Fibroblast of lung (primary cell): Measurements from ENCODE around the gene SPECC1L. TPM values are rescaled to one million over a fixed set of nuclear protein-coding genes. Genes with fewer than 3 reads are reported as not detected.

ENCODE experiments used
- DNase-seq, 2 donors: peaks; one replicate each; pipeline versions ENCODE4 v3.0.0 to v3.0.0-alpha.2; 2010; ENCODE audit warnings: low read depth in 2 of 2
- H2AFZ ChIP-seq: 2 replicates; pipeline ENCODE4 v1.5.1; 2012; ENCODE audit warnings: low read length, control low read depth, inconsistent platforms
- H3K27ac ChIP-seq: 2 replicates; pipeline ENCODE4 v1.5.1; 2011; ENCODE audit warnings: low read length, control low read depth; ENCODE audit not compliant: insufficient read depth
- H3K27me3 ChIP-seq: 2 replicates; pipeline ENCODE4 v1.5.1; 2011; ENCODE audit warnings: mild to moderate bottlenecking, low read length; ENCODE audit not compliant: control insufficient read depth, insufficient read depth
- H3K36me3 ChIP-seq: 2 replicates; pipeline ENCODE4 v1.5.1; 2011; ENCODE audit warnings: low read length; ENCODE audit not compliant: control insufficient read depth, insufficient read depth
- H3K4me1 ChIP-seq: 2 replicates; pipeline ENCODE4 v1.5.1; 2011; ENCODE audit warnings: low read length; ENCODE audit not compliant: control insufficient read depth, insufficient read depth; ENCODE audit errors: extremely low read depth
- H3K4me2 ChIP-seq: 2 replicates; pipeline ENCODE4 v1.5.1; 2011; ENCODE audit warnings: low read length, control low read depth; ENCODE audit not compliant: insufficient read depth; ENCODE audit errors: extremely low read depth
- H3K4me3 ChIP-seq, 4 experiments: fragments of 200-600 bp in 1 of 4; sonication (generic) in 1 of 4; replicated peaks in 1 of 4; 2 replicates each; pipeline ENCODE4 v1.5.1; 2011 to 2016; ENCODE audit warnings: low read length in 4 of 4, low read depth in 3 of 4, mild to moderate bottlenecking in 3 of 4, control low read depth in 2 of 4, inconsistent platforms in 1 of 4, mixed read lengths in 1 of 4; ENCODE audit not compliant: insufficient read depth in 1 of 4; ENCODE audit errors: control extremely low read depth in 1 of 4
- H3K79me2 ChIP-seq: 2 replicates; pipeline ENCODE4 v1.5.1; 2012; ENCODE audit warnings: mild to moderate bottlenecking, low read length, inconsistent platforms; ENCODE audit not compliant: control insufficient read depth, insufficient read depth
- H3K9ac ChIP-seq: 2 replicates; pipeline ENCODE4 v1.5.1; 2011; ENCODE audit warnings: mild to moderate bottlenecking, low read length, control low read depth; ENCODE audit not compliant: insufficient read depth
- H3K9me3 ChIP-seq: 2 replicates; pipeline ENCODE4 v1.5.1; 2012; ENCODE audit warnings: low read depth, low read length; ENCODE audit not compliant: control insufficient read depth, insufficient read depth
- H4K20me1 ChIP-seq: 2 replicates; pipeline ENCODE4 v1.5.1; 2011; ENCODE audit warnings: low read length; ENCODE audit not compliant: control insufficient read depth, insufficient read depth; ENCODE audit errors: extremely low read depth
- EZH2 ChIP-seq: IDR thresholded peaks from 2 replicates; pipeline ENCODE4 v1.5.1; 2012; ENCODE audit warnings: low read length, control low read depth, mild to moderate bottlenecking; ENCODE audit errors: missing control alignments
- polyA minus RNA-seq: library from RNA; depleted of rRNA, polyadenylated mRNA; stranded (reverse); fragments of >200 nt; gene quantifications from 2 replicates; pipeline ENCODE4 v1.2.3, GENCODE V29; 2011; ENCODE audit warnings: low replicate concordance
- polyA plus RNA-seq, 2 donors: library from polyadenylated mRNA; depleted of rRNA in 1 of 2; stranded (reverse) in 1 of 2; unstranded in 1 of 2; fragments of >200 nt; gene quantifications; 2 replicates each; pipeline ENCODE4 v1.2.1, GENCODE V29; 2011 to 2012; ENCODE audit warnings: missing spikeins in 1 of 2
- total RNA-seq: library from RNA; depleted of rRNA; stranded (reverse); fragments of >200 nt; gene quantifications from 2 replicates; pipeline ENCODE4 v1.2.1, GENCODE V29; 2014
- TF ChIP-seq, protein P1 (sequence below), 2 donors: IDR thresholded peaks in 1 of 2; conservative IDR thresholded peaks in 1 of 2; 1 replicate in 1 of 2; 2 replicates in 1 of 2; pipeline ENCODE4 v1.5.1; 2011 to 2012; ENCODE audit warnings: low read length in 2 of 2, control low read depth in 1 of 2, inconsistent platforms in 1 of 2, low read depth in 1 of 2, mild to moderate bottlenecking in 1 of 2

SPECC1L gene
- 43.4 and 46.2 TPM in 2 replicates for total RNA-seq
- 28.4 and 40.3 TPM in 2 replicates for polyA plus RNA-seq
- 22.6 and 33.8 TPM in 2 replicates for polyA plus RNA-seq (2012)
- 31.4 and 33.3 TPM in 2 replicates for polyA minus RNA-seq

DNA sequence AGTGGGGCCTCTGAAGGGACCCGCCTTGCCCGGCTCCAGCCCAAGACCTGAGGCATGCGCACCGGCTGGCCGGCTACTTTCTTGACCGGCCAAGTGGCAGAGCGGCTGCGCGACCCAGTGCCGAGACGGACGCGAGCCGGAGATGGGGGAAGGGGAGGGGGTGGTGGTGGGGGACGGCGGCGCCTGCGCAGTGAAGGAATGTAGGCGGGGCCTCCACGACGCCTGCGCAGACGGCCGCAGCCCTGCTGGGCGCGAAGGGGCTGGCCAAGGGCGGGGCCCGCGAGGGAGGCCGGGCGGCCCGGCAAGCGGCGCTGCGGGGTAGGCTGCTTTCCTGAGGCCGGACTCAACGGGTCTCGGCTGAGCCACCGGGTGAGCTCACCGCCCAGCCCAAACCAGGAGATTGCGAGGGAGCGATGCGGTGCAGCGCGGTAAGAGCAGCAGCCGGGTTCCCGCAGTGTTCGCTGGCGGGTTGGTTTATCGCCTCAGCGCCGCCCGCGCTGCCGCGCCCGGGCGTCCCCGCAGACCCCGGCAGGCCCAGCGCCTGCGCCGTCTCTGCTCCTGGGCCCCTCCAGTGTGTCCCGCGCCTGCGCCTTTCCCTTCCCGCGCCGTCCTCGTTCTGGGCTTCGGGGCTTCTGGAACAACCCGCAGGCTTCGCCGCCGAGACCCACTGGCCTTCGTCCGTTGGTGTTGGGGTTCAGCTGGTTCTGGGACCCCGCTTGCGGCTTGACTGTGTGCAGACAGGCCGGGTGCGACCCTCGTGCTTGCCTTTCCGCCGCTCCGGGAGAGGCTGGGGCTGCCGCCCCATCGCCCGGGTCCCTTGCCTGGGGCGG, at the start of gene SPECC1L:
Gene SPECC1L, plus strand, starts transcription at position 276 of the 830 bp plus-strand sequence. CDS start 31,401 bp downstream, outside the sequence.
- Histone ChIP-seq H3K79me2 (peaks cover 44% of the 10 kb centered on the region), H4K20me1 (no peaks in the 10 kb centered on the region), H3K4me1 (peaks cover 4% of the 10 kb centered on the region), H3K9ac (peak within 1 kb of the TSS; percentile 97), H3K4me2 (peak within 1 kb of the TSS; percentile 97), H3K9me3 (no peaks in the 10 kb centered on the region), H3K27me3 (no peaks in the 10 kb centered on the region), H2AFZ (peak within 1 kb of the TSS; percentile 90), H3K36me3 (no peaks in the 10 kb centered on the region), H3K27ac (peak within 1 kb of the TSS; percentile 93), H3K4me3 (peak within 1 kb of the TSS; percentile 88 to 99 (median 98))
- DNase-seq: peak; percentile 84 to 93
- TF ChIP-seq EZH2: no peak
- TF ChIP-seq, protein P1, sequence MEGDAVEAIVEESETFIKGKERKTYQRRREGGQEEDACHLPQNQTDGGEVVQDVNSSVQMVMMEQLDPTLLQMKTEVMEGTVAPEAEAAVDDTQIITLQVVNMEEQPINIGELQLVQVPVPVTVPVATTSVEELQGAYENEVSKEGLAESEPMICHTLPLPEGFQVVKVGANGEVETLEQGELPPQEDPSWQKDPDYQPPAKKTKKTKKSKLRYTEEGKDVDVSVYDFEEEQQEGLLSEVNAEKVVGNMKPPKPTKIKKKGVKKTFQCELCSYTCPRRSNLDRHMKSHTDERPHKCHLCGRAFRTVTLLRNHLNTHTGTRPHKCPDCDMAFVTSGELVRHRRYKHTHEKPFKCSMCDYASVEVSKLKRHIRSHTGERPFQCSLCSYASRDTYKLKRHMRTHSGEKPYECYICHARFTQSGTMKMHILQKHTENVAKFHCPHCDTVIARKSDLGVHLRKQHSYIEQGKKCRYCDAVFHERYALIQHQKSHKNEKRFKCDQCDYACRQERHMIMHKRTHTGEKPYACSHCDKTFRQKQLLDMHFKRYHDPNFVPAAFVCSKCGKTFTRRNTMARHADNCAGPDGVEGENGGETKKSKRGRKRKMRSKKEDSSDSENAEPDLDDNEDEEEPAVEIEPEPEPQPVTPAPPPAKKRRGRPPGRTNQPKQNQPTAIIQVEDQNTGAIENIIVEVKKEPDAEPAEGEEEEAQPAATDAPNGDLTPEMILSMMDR (conservative IDR thresholded peaks at IDR 0.05 in 1 of 2, IDR thresholded peaks at IDR 0.05 in 1 of 2; ENCODE audit: low read depth in 1 of 2, low read length in 2 of 2): no peak

DNA sequence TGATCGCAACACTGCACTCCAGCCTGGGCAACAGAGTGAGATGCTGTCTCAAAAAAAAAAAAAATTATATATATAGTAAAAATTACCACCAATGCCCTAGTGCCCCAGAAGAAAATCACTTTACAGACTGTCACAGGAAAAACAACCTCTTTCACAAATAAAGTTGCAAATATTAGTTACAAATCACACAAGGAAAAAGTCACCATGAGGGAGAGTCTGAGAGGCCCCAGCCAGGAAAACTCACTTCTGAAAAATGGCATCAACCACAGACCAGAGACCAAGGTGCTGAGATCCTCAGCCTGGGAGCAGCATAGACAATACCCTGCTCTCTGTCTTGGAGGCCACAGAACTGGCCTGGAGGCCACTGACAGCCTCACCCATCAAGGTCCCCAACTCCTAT, 46.2 kb upstream of the SPECC1L start:
- TF ChIP-seq, protein P1 (conservative IDR thresholded peaks at IDR 0.05 in 1 of 2, IDR thresholded peaks at IDR 0.05 in 1 of 2; ENCODE audit: low read depth in 1 of 2, low read length in 2 of 2): no peak
- no peak for TF ChIP-seq EZH2
- no peak overlapping the region for H3K4me2 ChIP-seq
- H4K20me1 ChIP-seq: no peaks in the 10 kb centered on the region
- no peaks in the 10 kb centered on the region for H3K27me3 ChIP-seq
- no peak overlapping the region for H2AFZ ChIP-seq
- H3K9me3 ChIP-seq: no peaks in the 10 kb centered on the region
- no peak for DNase-seq
- no peak overlapping the region for H3K4me3 ChIP-seq
- H3K36me3 ChIP-seq: no peaks in the 10 kb centered on the region
- H3K9ac ChIP-seq: no peak overlapping the region
- no peaks in the 10 kb centered on the region for H3K4me1 ChIP-seq
- no peaks in the 10 kb centered on the region for H3K79me2 ChIP-seq
- H3K27ac ChIP-seq: no peak overlapping the region

- Histone ChIP-seq H3K79me2 (no peaks in the 10 kb centered on the region), H3K4me3 (no peak overlapping the region), H2AFZ (no peak overlapping the region), H3K9me3 (no peaks in the 10 kb centered on the region), H3K27me3 (no peaks in the 10 kb centered on the region), H3K4me1 (no peaks in the 10 kb centered on the region), H3K4me2 (no peak overlapping the region), H3K36me3 (no peaks in the 10 kb centered on the region), H3K9ac (no peak overlapping the region), H4K20me1 (no peaks in the 10 kb centered on the region), H3K27ac (no peak overlapping the region)
- no peak for TF ChIP-seq EZH2
- TF ChIP-seq, protein P1 (conservative IDR thresholded peaks at IDR 0.05 in 1 of 2, IDR thresholded peaks at IDR 0.05 in 1 of 2; ENCODE audit: low read depth in 1 of 2, low read length in 2 of 2): no peak
- DNase-seq: no peak
These were observed 45.5 kb upstream of the SPECC1L start for GRCh38 chr22:24225044-24225601.
